GM12878 (cell line): ENCODE results near the gene GCDH.

Source experiments
- CHD1 ChIP-seq: IDR thresholded peaks from 2 replicates; pipeline ENCODE4 v1.6.1; 2012; ENCODE audit warnings: low read depth, low read length, improper control_type of control experiment
- MAX ChIP-seq: IDR thresholded peaks from 2 replicates; pipeline ENCODE4 v1.6.1; 2012; ENCODE audit warnings: low read depth, low read length, improper control_type of control experiment
- YY1 ChIP-seq: IDR thresholded peaks from 2 replicates; pipeline ENCODE4 v1.6.1; 2011; ENCODE audit warnings: low read depth, mild to moderate bottlenecking, low read length
- ZNF687 ChIP-seq: fragments of 450-650 bp; IDR thresholded peaks from 2 replicates; pipeline ENCODE4 v1.6.1; 2017; ENCODE audit warnings: mild to moderate bottlenecking, moderate library complexity

DNA sequence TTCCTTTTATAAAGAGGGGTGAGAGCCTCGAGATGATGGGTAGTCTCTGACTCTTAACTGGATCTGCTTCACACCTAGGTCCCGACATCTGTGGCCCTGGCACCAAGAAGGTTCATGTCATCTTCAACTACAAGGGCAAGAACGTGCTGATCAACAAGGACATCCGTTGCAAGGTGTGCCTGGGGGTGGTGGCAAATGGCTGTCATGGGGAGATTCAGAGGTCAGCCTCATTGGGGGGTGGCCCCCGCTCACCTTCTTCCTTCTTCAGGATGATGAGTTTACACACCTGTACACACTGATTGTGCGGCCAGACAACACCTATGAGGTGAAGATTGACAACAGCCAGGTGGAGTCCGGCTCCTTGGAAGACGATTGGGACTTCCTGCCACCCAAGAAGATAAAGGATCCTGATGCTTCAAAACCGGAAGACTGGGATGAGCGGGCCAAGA lies 49.0 kb downstream of the GCDH start:
- no peak for TF ChIP-seq MAX
- TF ChIP-seq CHD1, result no peak
- no peak for TF ChIP-seq ZNF687
- TF ChIP-seq YY1, result no peak
